SK-N-SH (cell line): Measurements from ENCODE around the gene CERS6. TPM values are rescaled to one million over a fixed set of nuclear protein-coding genes. Genes with fewer than 3 reads are reported as not detected.

Experiments
- CTCF ChIA-PET: fragments of 300-600, 350-600 bp; formaldehyde crosslinking; extraction: SDS; loops from one replicate; lab custom pipeline; 2021; lab: Yijun Ruan, JAX
- POLR2A ChIA-PET: fragments of 350-600 bp; sonication (Branson Sonifier 250); formaldehyde crosslinking; extraction: SDS; loops from one replicate; lab custom pipeline; 2020; ENCODE audit warnings: antibody characterized with exemption, inconsistent platforms; lab: Yijun Ruan, JAX
- DNase-seq: peaks from one replicate; pipeline ENCODE4 v3.0.0; 2012
- H2AFZ ChIP-seq: fragments of 200-600 bp; sonication (generic); 2 replicates; pipeline ENCODE4 v1.8.1; 2016; ENCODE audit warnings: antibody characterized with exemption, mild to moderate bottlenecking, low read depth
- H3F3A ChIP-seq: fragments of 200-600 bp; sonication (generic); replicated peaks from 2 replicates; pipeline ENCODE3; 2016; ENCODE audit warnings: antibody characterized with exemption, mild to moderate bottlenecking; ENCODE audit not compliant: insufficient read depth
- H3K27ac ChIP-seq, 2 experiments: fragments of 200-500 bp in 1 of 2; fragments of 200-600 bp in 1 of 2; sonication (Bioruptor generic) in 1 of 2; sonication (generic), shearing (Covaris generic) in 1 of 2; 2 replicates each; pipeline versions ENCODE4 v1.5.1 to v1.6.1; 2014 to 2016; ENCODE audit warnings: low read depth in 2 of 2, inconsistent platforms in 1 of 2, low read length in 1 of 2, mild to moderate bottlenecking in 1 of 2, mixed read lengths in 1 of 2
- H3K27me3 ChIP-seq: fragments of 200-600 bp; sonication (generic), shearing (Covaris generic); 2 replicates; pipeline ENCODE4 v1.6.1; 2016; ENCODE audit warnings: mixed run types; ENCODE audit not compliant: insufficient read depth
- H3K36me3 ChIP-seq, 2 experiments: fragments of 200-500 bp in 1 of 2; fragments of 200-600 bp in 1 of 2; sonication (Bioruptor generic) in 1 of 2; sonication (generic) in 1 of 2; replicated peaks in 1 of 2; 2 replicates each; pipeline versions ENCODE3 to v1.5.1; 2014 to 2016; ENCODE audit warnings: low read length in 1 of 2, mild to moderate bottlenecking in 1 of 2; ENCODE audit not compliant: insufficient read depth in 2 of 2, control insufficient read depth in 1 of 2
- H3K4me1 ChIP-seq, 2 experiments: fragments of 200-500 bp in 1 of 2; fragments of 200-600 bp in 1 of 2; sonication (Bioruptor generic) in 1 of 2; sonication (generic), shearing (Covaris generic) in 1 of 2; 2 replicates each; pipeline versions ENCODE4 v1.5.1 to v1.6.1; 2014 to 2016; ENCODE audit warnings: low read depth in 1 of 2, low read length in 1 of 2, mixed run types in 1 of 2; ENCODE audit not compliant: insufficient read depth in 2 of 2, control insufficient read depth in 1 of 2
- H3K4me2 ChIP-seq: fragments of 200-600 bp; sonication (generic), shearing (Covaris generic); 2 replicates; pipeline ENCODE4 v1.6.1; 2017; ENCODE audit warnings: mixed run types
- H3K4me3 ChIP-seq, 2 experiments: fragments of 200-500 bp in 1 of 2; fragments of 200-600 bp in 1 of 2; sonication (Bioruptor generic) in 1 of 2; sonication (generic), shearing (Covaris generic) in 1 of 2; 2 replicates each; pipeline versions ENCODE4 v1.5.1 to v1.8.1; 2014 to 2016; ENCODE audit warnings: low read depth in 2 of 2, inconsistent platforms in 1 of 2, low read length in 1 of 2, mild to moderate bottlenecking in 1 of 2, mixed read lengths in 1 of 2, moderate library complexity in 1 of 2
- H3K79me2 ChIP-seq: fragments of 200-600 bp; sonication (generic); 2 replicates; pipeline ENCODE4 v1.8.1; 2017; ENCODE audit warnings: mild to moderate bottlenecking; ENCODE audit not compliant: insufficient read depth
- H3K9ac ChIP-seq: fragments of 200-600 bp; sonication (generic); 2 replicates; pipeline ENCODE4 v1.6.1; 2017; ENCODE audit warnings: mixed run types
- H3K9me2 ChIP-seq: fragments of 200-600 bp; sonication (generic); 2 replicates; pipeline ENCODE4 v1.6.1; 2017; ENCODE audit warnings: mixed run types
- H3K9me3 ChIP-seq: fragments of 200-600 bp; sonication (generic); 2 replicates; pipeline ENCODE4 v1.6.1; 2017; ENCODE audit warnings: mixed run types, mild to moderate bottlenecking, moderate library complexity
- H4K20me1 ChIP-seq: fragments of 200-600 bp; sonication (generic); 2 replicates; pipeline ENCODE4 v1.6.1; 2017; ENCODE audit warnings: mild to moderate bottlenecking, mixed run types; ENCODE audit not compliant: insufficient read depth
- ELF1 ChIP-seq: IDR thresholded peaks from 2 replicates; pipeline ENCODE4 v1.4.0; 2012
- EP300 ChIP-seq, 2 experiments: IDR thresholded peaks; 2 replicates each; pipeline versions ENCODE4 v1.4.0 to v1.6.1; 2012; ENCODE audit warnings: borderline replicate concordance in 1 of 2, low read depth in 1 of 2, low read length in 1 of 2
- EZH2phosphoT487 ChIP-seq: fragments of 200-600 bp; sonication (generic); IDR thresholded peaks from 2 replicates; pipeline ENCODE4 v1.6.1; 2017; ENCODE audit warnings: low read depth, mixed run types, mild to moderate bottlenecking, antibody characterized with exemption, moderate library complexity, borderline replicate concordance
- FOSL2 ChIP-seq: IDR thresholded peaks from 2 replicates; pipeline ENCODE4 v1.4.0; 2012; ENCODE audit warnings: low read depth, mild to moderate bottlenecking, moderate library complexity, borderline replicate concordance
- FOXJ3 ChIP-seq: sonication (generic); formaldehyde crosslinking; IDR thresholded peaks from 2 replicates; pipeline ENCODE4 v1.5.1; 2020; ENCODE audit warnings: mild to moderate bottlenecking, missing genetic modification reagents
- GABPA ChIP-seq: IDR thresholded peaks from 2 replicates; pipeline ENCODE4 v1.4.0; 2012; ENCODE audit warnings: low read depth, mild to moderate bottlenecking
- IRF3 ChIP-seq: fragments of 150-350 bp; IDR thresholded peaks from 2 replicates; pipeline ENCODE4 v1.6.1; 2016; ENCODE audit warnings: mild to moderate bottlenecking, low read depth, low read length
- JUND ChIP-seq: IDR thresholded peaks from 2 replicates; pipeline ENCODE4 v1.4.0; 2012
- MEF2A ChIP-seq: IDR thresholded peaks from 2 replicates; pipeline ENCODE4 v1.4.0; 2012; ENCODE audit warnings: low read depth, borderline replicate concordance
- NRF1 ChIP-seq: IDR thresholded peaks from 2 replicates; pipeline ENCODE4 v1.6.1; 2012; ENCODE audit warnings: low read depth, mild to moderate bottlenecking, low read length
- PBX3 ChIP-seq: IDR thresholded peaks from 2 replicates; pipeline ENCODE4; 2012
- RAD21 ChIP-seq: IDR thresholded peaks from 2 replicates; pipeline ENCODE4 v1.6.1; 2012; ENCODE audit warnings: mild to moderate bottlenecking, low read length
- SIN3A ChIP-seq: IDR thresholded peaks from 2 replicates; pipeline ENCODE4 v1.6.1; 2012; ENCODE audit warnings: low read depth, mild to moderate bottlenecking, low read length, moderate library complexity, borderline replicate concordance
- TCF12 ChIP-seq: IDR thresholded peaks from 2 replicates; pipeline ENCODE4 v1.4.0; 2012
- TEAD4 ChIP-seq: IDR thresholded peaks from 2 replicates; pipeline ENCODE4 v1.4.0; 2012; ENCODE audit warnings: mild to moderate bottlenecking, borderline replicate concordance; ENCODE audit not compliant: insufficient read depth
- USF2 ChIP-seq: fragments of 150-350 bp; IDR thresholded peaks from 2 replicates; pipeline ENCODE4 v1.6.1; 2017; ENCODE audit warnings: antibody characterized with exemption, low read length, low read depth, borderline replicate concordance
- ZBTB33 ChIP-seq: IDR thresholded peaks from 2 replicates; pipeline ENCODE4 v1.4.0; 2012; ENCODE audit warnings: low read depth, borderline replicate concordance
- WGBS: methylation state at CpG from one replicate; pipeline ENCODE4 v1.1.6; 2017; ENCODE audit warnings: low lambda C conversion rate; 5-methylcytosine and 5-hydroxymethylcytosine counted together
- polyA plus RNA-seq, 3 experiments: library from polyadenylated mRNA; depleted of rRNA; stranded (reverse); fragments of >200 nt; gene quantifications; 2 replicates each; pipeline ENCODE4 v1.2.3, GENCODE V29; 2012
- TF ChIP-seq, protein P1 (sequence below): IDR thresholded peaks from 2 replicates; pipeline ENCODE4 v1.6.1; 2012; ENCODE audit warnings: mild to moderate bottlenecking, low read depth, low read length, moderate library complexity
- TF ChIP-seq, protein P2 (sequence below): IDR thresholded peaks from 2 replicates; pipeline ENCODE4 v1.4.0; 2012; ENCODE audit warnings: low read depth
- TF ChIP-seq, protein P3 (sequence below): IDR thresholded peaks from 2 replicates; pipeline ENCODE4 v1.4.0; 2012; ENCODE audit warnings: low read depth, borderline replicate concordance

The CERS6 gene
- polyA plus RNA-seq, 1 of the 3 experiments (the other 2 are of a cell fraction), result 1.8 TPM

DNA sequence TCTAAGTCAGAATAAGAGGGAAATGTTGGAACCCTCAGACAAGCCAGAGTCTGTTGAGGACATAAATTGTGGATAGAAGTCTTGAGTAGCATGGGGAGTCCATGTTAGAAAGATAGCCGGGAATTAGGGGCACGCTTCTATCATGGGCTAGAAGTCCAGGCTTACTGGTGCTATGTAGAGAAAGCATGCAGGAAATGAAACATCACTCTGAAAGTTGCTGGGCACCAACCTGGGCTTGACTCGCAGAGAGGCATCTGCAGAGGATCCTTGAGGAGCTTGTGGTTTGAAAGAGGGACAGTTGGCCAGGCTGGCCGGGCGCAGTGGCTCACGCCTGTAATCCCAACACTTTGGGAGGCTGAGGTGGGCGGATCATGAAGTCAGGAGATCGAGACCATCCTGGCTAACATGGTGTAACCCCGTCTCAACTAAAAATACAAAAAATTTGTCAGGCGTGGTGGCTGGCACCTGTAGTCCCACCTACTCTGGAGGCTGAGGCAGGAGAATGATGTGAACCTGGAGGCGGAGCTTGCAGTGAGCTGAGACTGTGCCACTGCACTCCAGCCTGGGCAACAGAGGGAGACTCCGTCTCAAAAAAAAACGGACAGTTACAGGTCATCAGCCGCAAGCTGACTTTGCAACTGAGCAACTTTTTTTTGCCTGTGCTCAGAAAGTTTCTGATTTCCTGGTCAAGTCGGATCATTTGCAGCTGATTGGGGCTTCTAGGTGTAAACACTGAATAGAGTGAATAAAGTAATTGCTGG, 24.9 kb downstream of the CERS6 start (continued):
- TF ChIP-seq NRF1, result no peak
- no peak for TF ChIP-seq JUND
- no peak for TF ChIP-seq ELF1
- no peak for TF ChIP-seq IRF3
- no peak for TF ChIP-seq FOXJ3 (CRISPR knock-in tag)

- ChIA-PET CTCF (interaction anchor here (0.9 to 2.6 kb wide), 7 partner anchors 9 to 135 kb away, joined by 3 to 10 read pairs (median 4); no protein-coding TSS in a partner anchor), POLR2A (no interaction called here)
- Histone ChIP-seq H3F3A (no peaks in the 10 kb centered on the region), H3K27me3 (no peaks in the 10 kb centered on the region), H3K9ac (no peak overlapping the region), H4K20me1 (no peaks in the 10 kb centered on the region), H3K4me1 (peaks cover 0 to 3% of the 10 kb centered on the region in 2 experiments; a peak in 2 of 4 replicates), H2AFZ (no peak overlapping the region), H3K9me2 (no peaks in the 10 kb centered on the region), H3K27ac (peak overlapping the region in 1 of 2 experiments; percentile 22; a peak in 2 of 4 replicates), H3K36me3 (no peaks in the 10 kb centered on the region), H3K79me2 (0 out of 2 replicates have a peak, but pooled peaks cover 6% of the 10 kb centered on the region), H3K4me3 (no peak overlapping the region), H3K9me3 (no peaks in the 10 kb centered on the region), H3K4me2 (no peak overlapping the region)
- TF ChIP-seq EZH2phosphoT487 (no peak), USF2 (no peak), RAD21 (no peak), EP300 (IDR thresholded peaks at IDR 0.05; ENCODE audit: borderline replicate concordance in 1 of 2, low read depth in 1 of 2, low read length in 1 of 2) (no peak), TCF12 (no peak), TEAD4 (no peak), JUND (no peak), FOXJ3 (CRISPR knock-in tag) (no peak), PBX3 (no peak), SIN3A (no peak), MEF2A (no peak), FOSL2 (no peak), ZBTB33 (no peak), GABPA (no peak)
- TF ChIP-seq, protein P1, sequence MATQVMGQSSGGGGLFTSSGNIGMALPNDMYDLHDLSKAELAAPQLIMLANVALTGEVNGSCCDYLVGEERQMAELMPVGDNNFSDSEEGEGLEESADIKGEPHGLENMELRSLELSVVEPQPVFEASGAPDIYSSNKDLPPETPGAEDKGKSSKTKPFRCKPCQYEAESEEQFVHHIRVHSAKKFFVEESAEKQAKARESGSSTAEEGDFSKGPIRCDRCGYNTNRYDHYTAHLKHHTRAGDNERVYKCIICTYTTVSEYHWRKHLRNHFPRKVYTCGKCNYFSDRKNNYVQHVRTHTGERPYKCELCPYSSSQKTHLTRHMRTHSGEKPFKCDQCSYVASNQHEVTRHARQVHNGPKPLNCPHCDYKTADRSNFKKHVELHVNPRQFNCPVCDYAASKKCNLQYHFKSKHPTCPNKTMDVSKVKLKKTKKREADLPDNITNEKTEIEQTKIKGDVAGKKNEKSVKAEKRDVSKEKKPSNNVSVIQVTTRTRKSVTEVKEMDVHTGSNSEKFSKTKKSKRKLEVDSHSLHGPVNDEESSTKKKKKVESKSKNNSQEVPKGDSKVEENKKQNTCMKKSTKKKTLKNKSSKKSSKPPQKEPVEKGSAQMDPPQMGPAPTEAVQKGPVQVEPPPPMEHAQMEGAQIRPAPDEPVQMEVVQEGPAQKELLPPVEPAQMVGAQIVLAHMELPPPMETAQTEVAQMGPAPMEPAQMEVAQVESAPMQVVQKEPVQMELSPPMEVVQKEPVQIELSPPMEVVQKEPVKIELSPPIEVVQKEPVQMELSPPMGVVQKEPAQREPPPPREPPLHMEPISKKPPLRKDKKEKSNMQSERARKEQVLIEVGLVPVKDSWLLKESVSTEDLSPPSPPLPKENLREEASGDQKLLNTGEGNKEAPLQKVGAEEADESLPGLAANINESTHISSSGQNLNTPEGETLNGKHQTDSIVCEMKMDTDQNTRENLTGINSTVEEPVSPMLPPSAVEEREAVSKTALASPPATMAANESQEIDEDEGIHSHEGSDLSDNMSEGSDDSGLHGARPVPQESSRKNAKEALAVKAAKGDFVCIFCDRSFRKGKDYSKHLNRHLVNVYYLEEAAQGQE, result no peak
- TF ChIP-seq, protein P2, sequence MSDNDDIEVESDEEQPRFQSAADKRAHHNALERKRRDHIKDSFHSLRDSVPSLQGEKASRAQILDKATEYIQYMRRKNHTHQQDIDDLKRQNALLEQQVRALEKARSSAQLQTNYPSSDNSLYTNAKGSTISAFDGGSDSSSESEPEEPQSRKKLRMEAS, result no peak
- TF ChIP-seq, protein P3, sequence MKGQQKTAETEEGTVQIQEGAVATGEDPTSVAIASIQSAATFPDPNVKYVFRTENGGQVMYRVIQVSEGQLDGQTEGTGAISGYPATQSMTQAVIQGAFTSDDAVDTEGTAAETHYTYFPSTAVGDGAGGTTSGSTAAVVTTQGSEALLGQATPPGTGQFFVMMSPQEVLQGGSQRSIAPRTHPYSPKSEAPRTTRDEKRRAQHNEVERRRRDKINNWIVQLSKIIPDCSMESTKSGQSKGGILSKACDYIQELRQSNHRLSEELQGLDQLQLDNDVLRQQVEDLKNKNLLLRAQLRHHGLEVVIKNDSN, result no peak
- WGBS, result 50% methylated on average over 2 of the region's 2 CpGs
- DNase-seq, result no peak
Observed at GRCh38 chr2:168482269-168482668, 26.2 kb downstream of the CERS6 start.
